ENCODE results near the gene REG4. TPM values are rescaled to one million over a fixed set of nuclear protein-coding genes. Genes with fewer than 3 reads are reported as not detected.

REG4 gene
- total RNA-seq, 1 experiment from 2014 or later, result 0.06 TPM

Other genes with a start within 250 kb of the REG4 start
- gene ZNF697, start 163.2 kb downstream of the REG4 start, total RNA-seq (2014; rRNA removed; shearing (Covaris generic)), result 16.2 and 17.6 TPM in 2 replicates
- gene PHGDH, start 99.5 kb downstream of the REG4 start, total RNA-seq (2014; rRNA removed; shearing (Covaris generic)), result 105 and 142 TPM in 2 replicates
- gene HMGCS2, start 42.6 kb downstream of the REG4 start, total RNA-seq (2014; rRNA removed; shearing (Covaris generic)), result not detected in 2 replicates
- gene ADAM30, start 85.1 kb upstream of the REG4 start, total RNA-seq (2014; rRNA removed; shearing (Covaris generic)), result not detected in 2 replicates